Transverse colon (tissue), 4 donors: Measurements from ENCODE around the gene ATP6V1E1.

Experiments
- EP300 ChIP-seq: sonication (generic); formaldehyde crosslinking; IDR thresholded peaks from one replicate; pipeline ENCODE4 v1.6.1; 2017; ENCODE audit warnings: antibody characterized with exemption, low read depth
- POLR2A ChIP-seq: fragments of 450-650 bp; IDR thresholded peaks from one replicate; pipeline ENCODE4 v1.6.1; 2016; ENCODE audit warnings: antibody characterized with exemption, mild to moderate bottlenecking, moderate library complexity
- POLR2AphosphoS5 ChIP-seq, 3 donors: sonication (generic); formaldehyde crosslinking; IDR thresholded peaks; one replicate each; pipeline ENCODE4 v1.6.1; 2016; ENCODE audit warnings: antibody characterized with exemption in 3 of 3
- TF ChIP-seq, protein P1 (sequence below), 5 experiments: fragments of 200-600 bp in 3 of 5; fragments of 450-650 bp in 2 of 5; sonication (generic) in 3 of 5; IDR thresholded peaks; 1 replicate in 2 of 5; 2 replicates in 3 of 5; pipeline ENCODE4 v1.5.1; 2016 to 2017; ENCODE audit warnings: antibody characterized with exemption in 5 of 5, inconsistent platforms in 3 of 5, mild to moderate bottlenecking in 2 of 5, moderate library complexity in 1 of 5

DNA sequence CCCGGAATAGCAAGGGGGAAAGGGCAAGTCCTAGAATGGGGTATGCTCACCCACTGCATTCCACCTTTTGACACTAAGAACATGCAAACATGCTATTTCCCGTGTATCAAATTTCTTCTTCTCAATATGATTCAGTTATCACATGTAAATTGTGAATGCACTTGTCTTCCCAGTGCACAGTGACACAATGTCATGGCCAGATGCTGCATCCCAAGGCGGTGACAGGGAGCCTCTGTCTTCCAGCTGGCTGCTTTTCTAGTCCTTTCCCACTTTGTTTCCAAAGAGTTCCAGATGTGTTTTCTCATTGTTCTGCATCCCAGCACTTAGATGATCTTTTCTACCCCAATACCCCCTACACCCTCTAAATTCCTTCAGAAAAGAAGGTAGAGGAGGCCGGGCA, 52.9 kb downstream of the ATP6V1E1 start:
- TF ChIP-seq, protein P1, sequence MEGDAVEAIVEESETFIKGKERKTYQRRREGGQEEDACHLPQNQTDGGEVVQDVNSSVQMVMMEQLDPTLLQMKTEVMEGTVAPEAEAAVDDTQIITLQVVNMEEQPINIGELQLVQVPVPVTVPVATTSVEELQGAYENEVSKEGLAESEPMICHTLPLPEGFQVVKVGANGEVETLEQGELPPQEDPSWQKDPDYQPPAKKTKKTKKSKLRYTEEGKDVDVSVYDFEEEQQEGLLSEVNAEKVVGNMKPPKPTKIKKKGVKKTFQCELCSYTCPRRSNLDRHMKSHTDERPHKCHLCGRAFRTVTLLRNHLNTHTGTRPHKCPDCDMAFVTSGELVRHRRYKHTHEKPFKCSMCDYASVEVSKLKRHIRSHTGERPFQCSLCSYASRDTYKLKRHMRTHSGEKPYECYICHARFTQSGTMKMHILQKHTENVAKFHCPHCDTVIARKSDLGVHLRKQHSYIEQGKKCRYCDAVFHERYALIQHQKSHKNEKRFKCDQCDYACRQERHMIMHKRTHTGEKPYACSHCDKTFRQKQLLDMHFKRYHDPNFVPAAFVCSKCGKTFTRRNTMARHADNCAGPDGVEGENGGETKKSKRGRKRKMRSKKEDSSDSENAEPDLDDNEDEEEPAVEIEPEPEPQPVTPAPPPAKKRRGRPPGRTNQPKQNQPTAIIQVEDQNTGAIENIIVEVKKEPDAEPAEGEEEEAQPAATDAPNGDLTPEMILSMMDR (IDR thresholded peaks at IDR 0.05): no peak
- no peak for TF ChIP-seq POLR2AphosphoS5 (IDR thresholded peaks at IDR 0.05)
- TF ChIP-seq POLR2A: no peak
- TF ChIP-seq EP300: no peak
